Neural progenitor cell (in vitro differentiated cells): ENCODE data around the gene RETN. TPM values are rescaled to one million over a fixed set of nuclear protein-coding genes. Genes with fewer than 3 reads are reported as not detected.

Source experiments
- DNase-seq: peaks from one replicate; pipeline ENCODE4 v3.0.0-alpha.2; 2016; ENCODE audit warnings: low spot score
- H2AFZ ChIP-seq: fragments of 200-600 bp; sonication (generic); replicated peaks from 2 replicates; pipeline ENCODE4 v1.6.1; 2016; ENCODE audit warnings: antibody characterized with exemption
- H3F3A ChIP-seq: fragments of 200-600 bp; sonication (generic); 2 replicates; pipeline ENCODE4 v1.6.1; 2016; ENCODE audit warnings: antibody characterized with exemption, low read depth
- H3K27ac ChIP-seq: fragments of 200-600 bp; sonication (generic); 2 replicates; pipeline ENCODE4 v1.5.1; 2016; ENCODE audit warnings: mild to moderate bottlenecking
- H3K27me3 ChIP-seq: fragments of 200-600 bp; sonication (generic); 2 replicates; pipeline ENCODE4 v1.6.1; 2016; ENCODE audit warnings: mild to moderate bottlenecking, moderate library complexity
- H3K36me3 ChIP-seq: fragments of 200-600 bp; sonication (generic); 2 replicates; pipeline ENCODE4 v1.5.1; 2016
- H3K4me1 ChIP-seq: fragments of 200-600 bp; sonication (generic); 2 replicates; pipeline ENCODE4 v1.6.1; 2016; ENCODE audit warnings: mixed run types
- H3K4me2 ChIP-seq: fragments of 200-600 bp; sonication (generic); 2 replicates; pipeline ENCODE4 v1.6.1; 2016
- H3K4me3 ChIP-seq: fragments of 200-600 bp; sonication (generic); 2 replicates; pipeline ENCODE4 v1.5.1; 2016
- H3K79me2 ChIP-seq: fragments of 200-600 bp; sonication (generic); 2 replicates; pipeline ENCODE4 v1.6.1; 2016; ENCODE audit warnings: low read depth
- H3K9ac ChIP-seq: fragments of 200-600 bp; sonication (generic); 2 replicates; pipeline ENCODE4 v1.6.1; 2016
- H3K9me3 ChIP-seq: fragments of 200-600 bp; sonication (generic); 2 replicates; pipeline ENCODE4 v1.5.1; 2016; ENCODE audit warnings: low read depth
- H4K20me1 ChIP-seq: fragments of 200-600 bp; sonication (generic); 2 replicates; pipeline ENCODE4 v1.6.1; 2016; ENCODE audit warnings: low read depth
- H3K27ac Mint-ChIP-seq: 3 replicates; pipeline ENCODE4 v1.8.0; 2021; ENCODE audit warnings: mixed read lengths
- H3K27me3 Mint-ChIP-seq: 2 replicates; pipeline ENCODE4 v1.8.0; 2022; ENCODE audit warnings: low read depth, mild to moderate bottlenecking, inconsistent platforms, moderate library complexity, mixed read lengths; ENCODE audit not compliant: insufficient read depth
- H3K36me3 Mint-ChIP-seq: 3 replicates; pipeline ENCODE4 v1.8.0; 2021; ENCODE audit warnings: mixed read lengths
- H3K4me1 Mint-ChIP-seq: 3 replicates; pipeline ENCODE4 v1.8.0; 2021; ENCODE audit warnings: mixed read lengths
- H3K4me3 Mint-ChIP-seq: 3 replicates; pipeline ENCODE4 v1.8.0; 2021; ENCODE audit warnings: mild to moderate bottlenecking, moderate library complexity, mixed read lengths
- H3K9me3 Mint-ChIP-seq: 3 replicates; pipeline ENCODE4 v1.8.0; 2020; ENCODE audit warnings: mixed read lengths
- CTCF ChIP-seq: fragments of 200-600 bp; sonication (generic); IDR thresholded peaks from 2 replicates; pipeline ENCODE4 v1.5.1; 2017; ENCODE audit warnings: antibody characterized with exemption, mild to moderate bottlenecking
- EZH2 ChIP-seq: fragments of 200-600 bp; sonication (generic); IDR thresholded peaks from 2 replicates; pipeline ENCODE4 v1.6.1; 2017; ENCODE audit warnings: antibody characterized with exemption, mild to moderate bottlenecking, moderate library complexity
- EZH2phosphoT487 ChIP-seq: fragments of 200-600 bp; sonication (generic); IDR thresholded peaks from 2 replicates; pipeline ENCODE4 v1.6.1; 2017; ENCODE audit warnings: antibody characterized with exemption
- total RNA-seq: library from RNA; depleted of rRNA; stranded (reverse); fragments of >200 nt; gene quantifications from 2 replicates; pipeline ENCODE4 v1.2.3, GENCODE V29; 2015; ENCODE audit warnings: low replicate concordance

Gene RETN
- total RNA-seq, 1 donor from 2014 or later = not detected

- Mint-ChIP-seq H3K36me3 (peaks cover 18% of the 10 kb centered on the region), H3K27ac (no peak overlapping the region), H3K9me3 (no peaks in the 10 kb centered on the region), H3K4me1 (peaks cover 3% of the 10 kb centered on the region), H3K4me3 (no peak overlapping the region), H3K27me3 (peaks cover 7% of the 10 kb centered on the region)
- no peaks in the 10 kb centered on the region for H3K9me3 ChIP-seq
- no peaks in the 10 kb centered on the region for H3F3A ChIP-seq
- H3K9ac ChIP-seq = no peak overlapping the region
- peaks cover 2% of the 10 kb centered on the region for H4K20me1 ChIP-seq
- no peak overlapping the region for H3K4me3 ChIP-seq
- H3K27me3 ChIP-seq = no peaks in the 10 kb centered on the region
- peaks cover 20% of the 10 kb centered on the region for H3K79me2 ChIP-seq
- H2AFZ ChIP-seq = no peak overlapping the region
- H3K27ac ChIP-seq = no peak overlapping the region
- H3K4me1 ChIP-seq = no peaks in the 10 kb centered on the region
- no peaks in the 10 kb centered on the region for H3K36me3 ChIP-seq
- no peak overlapping the region for H3K4me2 ChIP-seq
- no peak for TF ChIP-seq EZH2
- TF ChIP-seq EZH2phosphoT487 = no peak
- no peak for TF ChIP-seq CTCF
- no peak for DNase-seq
These were observed 45.7 kb upstream of the RETN start for GRCh38 chr19:7622933-7623685.

- peaks cover 11% of the 10 kb centered on the region for H3K4me1 Mint-ChIP-seq
- DNase-seq = no peak
- Histone ChIP-seq H3K27me3 (no peaks in the 10 kb centered on the region), H3K4me1 (no peaks in the 10 kb centered on the region), H3K4me2 (no peak overlapping the region), H4K20me1 (peaks cover 6% of the 10 kb centered on the region), H3K27ac (no peak overlapping the region), H3K9ac (no peak overlapping the region), H3K9me3 (no peaks in the 10 kb centered on the region), H3F3A (no peaks in the 10 kb centered on the region), H3K79me2 (peaks cover 28% of the 10 kb centered on the region), H3K36me3 (no peaks in the 10 kb centered on the region), H3K4me3 (no peak overlapping the region), H2AFZ (no peak overlapping the region)
- TF ChIP-seq CTCF = no peak
- H3K9me3 Mint-ChIP-seq = no peaks in the 10 kb centered on the region
- peaks cover 5% of the 10 kb centered on the region for H3K27me3 Mint-ChIP-seq
- peaks cover 11% of the 10 kb centered on the region for H3K36me3 Mint-ChIP-seq
- no peak overlapping the region for H3K27ac Mint-ChIP-seq
- H3K4me3 Mint-ChIP-seq = no peak overlapping the region
These were observed 44.9 kb upstream of the RETN start for GRCh38 chr19:7623725-7624603.

GRCh38 chr19:7624810-7625209 lies 44.0 kb upstream of the RETN start:
- Histone ChIP-seq H3K27me3 (no peaks in the 10 kb centered on the region), H3K4me2 (no peak overlapping the region), H3K36me3 (no peaks in the 10 kb centered on the region), H3K4me1 (no peaks in the 10 kb centered on the region), H3K9ac (no peak overlapping the region), H3K27ac (no peak overlapping the region), H3F3A (no peaks in the 10 kb centered on the region), H3K9me3 (no peaks in the 10 kb centered on the region), H4K20me1 (peaks cover 6% of the 10 kb centered on the region), H3K4me3 (no peak overlapping the region), H3K79me2 (peaks cover 34% of the 10 kb centered on the region), H2AFZ (no peak overlapping the region)
- no peak for TF ChIP-seq CTCF
- TF ChIP-seq EZH2 = no peak
- TF ChIP-seq EZH2phosphoT487 = no peak
- Mint-ChIP-seq H3K4me1 (peaks cover 19% of the 10 kb centered on the region), H3K36me3 (peaks cover 17% of the 10 kb centered on the region), H3K27me3 (peaks cover 5% of the 10 kb centered on the region), H3K27ac (no peak overlapping the region), H3K4me3 (no peak overlapping the region), H3K9me3 (no peaks in the 10 kb centered on the region)
- DNase-seq = no peak
